ENCODE measurements around the gene ALDH3B2. TPM values are rescaled to one million over a fixed set of nuclear protein-coding genes. Genes with fewer than 3 reads are reported as not detected.
"Not testable (repeated sequence)": the region's sequence is repeated elsewhere in the genome, so short reads cannot be mapped to it uniquely, and the experiment has no call there.

ALDH3B2 gene
- total RNA-seq, 1 donor: not detected

DNA sequence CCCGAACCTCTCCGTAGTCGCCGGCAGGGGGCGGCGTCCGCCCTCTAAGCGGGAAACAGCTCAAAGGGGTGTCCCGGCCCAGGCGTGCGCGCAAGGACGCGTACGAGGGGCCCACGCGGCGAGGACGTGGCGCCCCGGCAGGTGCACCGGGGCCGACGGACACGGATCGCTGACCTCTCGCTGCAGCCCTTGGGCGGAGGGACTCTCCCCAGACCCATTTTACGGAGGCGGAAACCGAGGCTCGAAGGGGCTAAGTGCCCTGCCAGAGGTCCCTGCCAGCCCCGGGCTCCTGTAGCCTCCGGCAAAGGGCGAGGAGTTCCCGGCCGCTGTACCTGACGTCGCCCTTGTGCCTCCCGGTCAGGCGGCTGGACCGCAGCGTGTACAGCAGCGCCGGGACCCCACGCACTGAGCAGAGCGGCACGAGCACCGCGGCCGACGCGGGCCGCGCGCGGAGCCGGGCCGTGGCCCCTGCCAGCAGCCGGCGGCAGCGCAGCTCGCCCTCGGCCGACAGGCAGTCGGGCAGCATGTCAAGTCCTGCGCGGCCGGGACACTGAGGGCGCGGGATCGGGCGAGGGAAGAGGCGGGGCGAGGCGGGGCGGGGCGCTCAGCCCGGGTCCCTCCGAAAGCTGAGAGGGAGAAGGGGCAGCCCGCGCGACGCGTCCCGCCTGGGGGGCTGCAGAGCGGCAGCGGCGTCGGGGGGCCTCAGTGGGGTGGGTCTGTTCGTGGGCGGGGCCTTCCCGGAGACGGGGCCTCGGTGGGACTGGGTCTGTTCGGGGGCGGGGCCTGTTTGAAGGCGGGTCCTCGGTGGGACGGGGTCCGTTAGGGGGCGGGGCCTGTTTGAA is 44.8 kb downstream of the ALDH3B2 start, which contains the start of gene NUDT8:
Gene NUDT8 (minus strand): TSS at position 552 of the 842 bp plus-strand sequence. CDS start 26 bp downstream, at position 526.
- peak within 1 kb of the TSS; percentile 80 for H3K4me3 ChIP-seq (ENCODE audit: low read depth, low read length)
- DNase-seq (ENCODE audit: low read depth): peak; percentile 78
- TF ChIP-seq, protein P1, sequence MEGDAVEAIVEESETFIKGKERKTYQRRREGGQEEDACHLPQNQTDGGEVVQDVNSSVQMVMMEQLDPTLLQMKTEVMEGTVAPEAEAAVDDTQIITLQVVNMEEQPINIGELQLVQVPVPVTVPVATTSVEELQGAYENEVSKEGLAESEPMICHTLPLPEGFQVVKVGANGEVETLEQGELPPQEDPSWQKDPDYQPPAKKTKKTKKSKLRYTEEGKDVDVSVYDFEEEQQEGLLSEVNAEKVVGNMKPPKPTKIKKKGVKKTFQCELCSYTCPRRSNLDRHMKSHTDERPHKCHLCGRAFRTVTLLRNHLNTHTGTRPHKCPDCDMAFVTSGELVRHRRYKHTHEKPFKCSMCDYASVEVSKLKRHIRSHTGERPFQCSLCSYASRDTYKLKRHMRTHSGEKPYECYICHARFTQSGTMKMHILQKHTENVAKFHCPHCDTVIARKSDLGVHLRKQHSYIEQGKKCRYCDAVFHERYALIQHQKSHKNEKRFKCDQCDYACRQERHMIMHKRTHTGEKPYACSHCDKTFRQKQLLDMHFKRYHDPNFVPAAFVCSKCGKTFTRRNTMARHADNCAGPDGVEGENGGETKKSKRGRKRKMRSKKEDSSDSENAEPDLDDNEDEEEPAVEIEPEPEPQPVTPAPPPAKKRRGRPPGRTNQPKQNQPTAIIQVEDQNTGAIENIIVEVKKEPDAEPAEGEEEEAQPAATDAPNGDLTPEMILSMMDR (IDR thresholded peaks at IDR 0.05; ENCODE audit: insufficient read depth, low read depth, low read length): peak; percentile 80

DNA sequence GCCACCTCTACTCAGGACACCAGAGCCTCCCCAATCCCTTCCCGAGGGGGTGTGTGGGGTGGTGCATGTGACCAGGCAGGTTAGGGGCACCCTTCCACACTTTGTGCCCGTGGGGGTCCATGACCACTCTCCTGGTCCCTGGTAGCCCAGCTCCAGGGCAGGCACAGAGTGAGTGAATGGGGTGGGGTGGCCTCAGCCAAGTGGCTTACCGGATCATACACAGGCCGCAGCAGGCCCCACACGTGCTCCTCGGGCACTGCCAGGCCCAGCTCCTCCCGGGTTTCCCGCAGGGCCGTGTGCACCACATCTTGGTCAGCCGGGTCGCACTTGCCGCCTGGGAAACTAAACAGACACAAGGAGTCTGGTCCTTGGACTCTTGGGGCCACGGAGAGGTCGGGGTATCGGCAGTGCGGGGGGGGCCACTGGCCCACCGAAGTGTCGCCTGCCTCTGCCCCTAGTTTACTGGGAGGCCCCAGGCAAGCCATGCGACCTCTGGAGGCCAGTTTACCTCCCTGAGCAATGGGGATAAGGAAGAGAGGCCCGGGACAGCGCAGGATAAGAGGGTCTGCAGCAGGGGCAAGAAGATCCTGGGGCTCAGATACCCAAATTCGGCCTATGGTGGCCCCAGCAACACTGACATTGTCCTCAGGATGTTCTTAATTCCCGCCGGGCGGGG is 45.6 kb downstream of the ALDH3B2 start:
- TF ChIP-seq, protein P1 (IDR thresholded peaks at IDR 0.05; ENCODE audit: insufficient read depth, low read depth, low read length): no peak
- no peak for DNase-seq (ENCODE audit: low read depth)
- no peak overlapping the region for H3K4me3 ChIP-seq (ENCODE audit: low read depth, low read length)

DNA sequence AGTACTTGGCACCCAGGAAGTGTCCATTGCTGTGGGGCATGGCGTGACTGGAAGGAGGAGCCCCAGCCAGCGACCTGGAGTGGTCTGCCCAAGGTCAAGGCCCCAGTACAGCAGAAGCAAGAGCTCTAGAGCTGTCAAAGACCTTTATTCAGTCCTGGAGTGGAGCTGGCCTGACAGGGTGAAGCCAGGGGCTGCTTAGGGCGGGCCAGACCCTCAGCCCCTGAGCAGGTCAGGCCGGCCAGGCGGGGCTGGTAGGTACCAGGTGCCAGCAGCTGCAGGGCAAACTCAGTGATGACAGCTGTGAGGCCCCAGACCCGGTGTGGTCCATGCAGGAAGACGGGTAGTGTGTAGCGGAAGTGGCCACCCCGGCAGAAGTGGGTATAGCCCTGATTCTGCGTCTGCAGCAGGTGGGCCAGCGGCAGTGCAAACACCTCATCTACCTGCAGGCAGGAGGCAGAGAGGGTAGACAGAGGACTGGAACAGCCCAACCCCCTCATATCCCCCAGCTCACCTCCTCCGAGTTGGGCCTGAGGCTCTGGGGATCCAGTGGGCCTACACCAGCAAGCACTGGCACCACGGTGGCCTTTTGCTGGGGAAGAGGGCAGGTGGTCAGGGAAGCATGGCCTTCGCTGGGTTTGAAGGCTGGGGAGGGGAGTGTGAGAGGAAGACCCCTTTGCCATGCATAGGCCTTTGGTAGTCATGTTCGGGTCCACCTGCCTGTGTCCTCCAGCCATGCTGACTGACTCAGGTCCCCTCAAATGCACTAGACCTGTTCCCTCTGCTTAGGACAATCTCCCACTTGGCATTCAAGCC is 46.4 kb downstream of the ALDH3B2 start:
- no peak for DNase-seq (ENCODE audit: low read depth)
- TF ChIP-seq, protein P1 (IDR thresholded peaks at IDR 0.05; ENCODE audit: insufficient read depth, low read depth, low read length): no peak
- H3K4me3 ChIP-seq (ENCODE audit: low read depth, low read length): no peak overlapping the region

DNA sequence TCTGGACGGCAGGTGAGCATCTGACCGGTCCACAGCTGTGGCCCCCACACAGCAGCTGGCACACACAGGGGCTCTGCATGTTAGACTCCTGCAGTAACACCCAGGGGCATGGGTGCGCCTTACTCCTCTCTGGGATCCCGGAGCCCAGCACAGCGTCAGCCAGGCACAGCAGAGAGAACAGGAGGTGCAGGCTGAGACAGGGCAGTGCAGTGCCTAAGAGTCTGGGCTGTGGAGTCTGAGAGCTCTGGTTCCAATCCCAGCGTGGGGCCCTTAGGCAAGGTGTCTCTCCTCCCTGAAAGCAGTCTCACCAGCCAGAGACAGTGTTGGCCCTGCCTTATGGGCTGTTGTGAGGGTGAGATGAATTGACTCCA is 47.0 kb downstream of the ALDH3B2 start:
- TF ChIP-seq, protein P1 (IDR thresholded peaks at IDR 0.05; ENCODE audit: insufficient read depth, low read depth, low read length): no peak
- no peak overlapping the region for H3K4me3 ChIP-seq (ENCODE audit: low read depth, low read length)
- no peak for DNase-seq (ENCODE audit: low read depth)

DNA sequence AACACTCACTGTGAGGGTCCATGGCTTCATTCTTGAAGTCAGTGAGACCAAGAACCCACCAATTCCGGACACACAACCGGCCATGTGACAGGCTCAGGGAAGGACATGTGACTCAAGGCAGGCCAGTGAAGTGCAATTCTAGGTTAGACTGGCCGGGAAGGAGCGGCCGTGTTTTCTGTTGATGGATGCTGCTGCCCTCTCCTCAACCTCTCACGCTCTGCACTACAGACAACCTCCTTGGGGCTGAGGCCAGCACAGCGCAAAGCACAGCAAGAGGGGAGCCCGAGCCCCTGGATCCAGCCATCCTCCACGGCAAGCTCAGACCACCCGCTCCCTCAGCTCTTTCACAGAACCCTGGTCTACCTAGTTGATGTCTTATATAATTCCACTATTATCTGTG is 47.5 kb downstream of the ALDH3B2 start:
- no peak overlapping the region for H3K4me3 ChIP-seq (ENCODE audit: low read depth, low read length)
- DNase-seq (ENCODE audit: low read depth): no peak
- TF ChIP-seq, protein P1 (IDR thresholded peaks at IDR 0.05; ENCODE audit: insufficient read depth, low read depth, low read length): no peak

DNA sequence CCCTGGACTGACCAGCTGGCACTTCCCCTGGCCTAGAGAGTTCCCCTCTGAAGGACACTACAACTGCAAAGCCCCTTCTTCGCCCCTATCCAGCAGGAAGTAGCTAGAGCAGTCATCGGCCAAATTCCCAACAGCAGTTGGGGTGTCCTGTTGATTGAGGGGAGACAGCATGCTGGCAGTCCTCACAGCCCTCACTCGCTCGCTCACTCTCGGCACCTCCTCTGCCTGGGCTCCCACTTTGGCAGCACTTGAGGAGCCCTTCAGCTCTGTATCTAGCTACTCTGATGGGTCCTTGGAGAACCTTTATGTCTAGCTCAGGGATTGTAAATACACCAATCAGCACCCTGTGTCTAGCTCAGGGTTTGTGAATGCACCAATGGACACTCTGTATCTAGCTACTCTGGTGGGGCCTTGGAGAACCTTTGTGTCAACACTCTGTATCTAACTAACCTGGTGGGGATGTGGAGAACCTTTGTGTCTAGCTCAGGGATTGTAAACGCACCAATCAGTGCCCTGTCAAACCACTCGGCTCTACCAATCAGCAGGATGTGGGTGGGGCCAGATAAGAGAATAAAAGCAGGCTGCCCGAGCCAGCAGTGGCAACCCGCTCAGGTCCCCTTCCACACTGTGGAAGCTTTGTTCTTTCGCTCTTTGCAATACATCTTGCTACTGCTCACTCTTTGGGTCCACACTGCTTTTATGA is 48.1 kb downstream of the ALDH3B2 start:
- H3K4me3 ChIP-seq (ENCODE audit: low read depth, low read length); DNase-seq (ENCODE audit: low read depth): not testable (repeated sequence)

DNA sequence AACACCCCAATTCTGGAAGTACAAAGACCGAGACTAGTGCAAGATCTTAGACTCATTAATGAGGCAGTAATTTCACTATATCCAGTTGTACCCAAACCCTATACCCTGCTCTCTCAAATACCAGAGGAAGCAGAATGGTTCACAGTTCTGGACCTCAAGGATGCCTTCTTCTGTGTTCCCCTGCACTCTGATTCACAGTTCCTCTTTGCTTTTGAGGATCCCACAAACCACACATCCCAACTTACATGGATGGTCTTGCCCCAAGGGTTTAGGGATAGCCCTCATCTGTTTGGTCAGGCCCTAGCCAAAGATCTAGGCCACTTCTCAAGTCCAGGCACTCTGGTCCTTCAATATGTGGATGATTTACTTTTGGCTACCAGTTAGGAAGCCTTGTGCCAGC is 50.6 kb downstream of the ALDH3B2 start:
- DNase-seq (ENCODE audit: low read depth): not testable (repeated sequence)

DNA sequence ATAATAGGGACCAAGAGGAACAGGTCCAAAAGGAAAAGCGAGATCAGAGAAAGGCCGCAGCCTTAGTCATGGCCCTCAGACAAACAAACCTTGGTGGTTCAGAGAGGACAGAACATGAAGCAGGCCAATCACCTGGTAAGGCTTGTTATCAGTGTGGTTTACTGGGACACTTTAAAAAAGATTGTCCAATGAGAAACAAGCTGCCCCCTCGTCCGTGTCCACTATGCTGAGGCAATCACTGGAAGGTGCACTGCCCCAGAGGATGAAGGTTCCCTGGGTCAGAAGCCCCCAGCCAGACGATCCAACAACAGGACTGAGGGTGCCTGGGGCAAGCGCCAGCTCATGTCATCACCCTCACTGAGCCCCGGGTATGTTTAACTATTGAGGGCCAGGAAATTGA is 51.5 kb downstream of the ALDH3B2 start:
- H3K4me3 ChIP-seq (ENCODE audit: low read depth, low read length); DNase-seq (ENCODE audit: low read depth): not testable (repeated sequence)

More for the DNA sequence above, 50.6 kb downstream of the ALDH3B2 start:
- not testable (repeated sequence) for H3K4me3 ChIP-seq (ENCODE audit: low read depth, low read length)

DNA sequence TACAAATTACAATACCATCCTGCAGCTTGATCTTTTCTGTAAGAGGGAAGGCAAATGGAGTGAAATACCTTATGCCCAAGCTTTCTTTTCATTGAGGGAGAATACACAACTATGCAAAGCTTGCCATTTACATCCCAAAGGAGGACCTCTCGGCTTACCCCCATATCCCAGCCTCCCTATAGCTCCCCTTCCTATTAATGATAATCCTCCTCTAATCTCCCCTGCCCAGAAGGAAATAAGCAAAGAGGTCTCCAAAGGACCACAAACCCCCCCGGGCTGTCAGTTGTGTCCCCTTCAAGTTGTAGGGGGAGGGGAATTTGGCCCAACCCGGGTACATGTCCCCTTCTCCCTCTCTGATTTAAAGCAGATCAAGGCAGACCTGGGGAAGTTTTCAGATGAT is 52.5 kb downstream of the ALDH3B2 start:
- not testable (repeated sequence) for DNase-seq (ENCODE audit: low read depth); H3K4me3 ChIP-seq (ENCODE audit: low read depth, low read length)

DNA sequence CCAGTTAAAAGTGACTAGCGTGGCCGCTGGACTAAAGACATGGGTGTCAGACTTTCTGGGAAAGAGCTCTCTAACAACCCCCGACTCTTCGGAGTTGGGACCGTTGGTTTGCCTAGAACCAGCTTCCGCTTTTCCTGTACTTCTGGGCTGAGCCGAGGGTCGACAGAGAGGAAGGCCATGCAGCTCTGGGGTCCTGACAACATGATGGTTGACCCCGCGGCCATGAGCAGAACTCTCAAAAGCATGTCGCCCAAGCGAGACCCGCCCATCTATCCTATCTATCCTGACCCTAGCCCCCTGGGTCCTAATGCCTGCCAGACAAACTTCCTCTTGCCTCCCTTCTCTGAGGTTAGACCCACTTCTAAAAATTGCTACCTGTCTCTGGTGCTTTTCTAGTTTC is 53.8 kb downstream of the ALDH3B2 start:
- not testable (repeated sequence) for H3K4me3 ChIP-seq (ENCODE audit: low read depth, low read length); DNase-seq (ENCODE audit: low read depth)
